Ascending aorta (tissue), 2 donors: ENCODE data around the gene TCAP. TPM values are rescaled to one million over a fixed set of nuclear protein-coding genes. Genes with fewer than 3 reads are reported as not detected.
A peak's percentile ranks its signal among the peaks of the same experiment; 100 is the strongest.

Experiments used
- DNase-seq, 2 donors: peaks; one replicate each; pipeline ENCODE4 v3.0.0-alpha.2; 2019; ENCODE audit warnings: low spot score in 2 of 2
- H3K27ac ChIP-seq, 2 donors: fragments of 200-600 bp; sonication (generic); one replicate each; pipeline ENCODE4 v1.5.1; 2016 to 2017; ENCODE audit warnings: mild to moderate bottlenecking in 1 of 2
- H3K27me3 ChIP-seq: fragments of 200-600 bp; sonication (generic); one replicate; pipeline ENCODE4 v1.5.1; 2017
- H3K36me3 ChIP-seq, 2 donors: fragments of 200-600 bp; sonication (generic); one replicate each; pipeline ENCODE4 v1.5.1; 2016
- H3K4me1 ChIP-seq, 2 donors: fragments of 200-600 bp; sonication (generic); one replicate each; pipeline ENCODE4 v1.5.1; 2016 to 2017; ENCODE audit warnings: mild to moderate bottlenecking in 1 of 2
- H3K4me3 ChIP-seq, 2 donors: fragments of 200-600 bp; sonication (generic); one replicate each; pipeline ENCODE4 v1.5.1; 2016 to 2017; ENCODE audit warnings: mild to moderate bottlenecking in 1 of 2
- H3K9me3 ChIP-seq, 2 donors: fragments of 200-600 bp; sonication (generic); one replicate each; pipeline ENCODE4 v1.5.1; 2016
- intact Hi-C: fragments of 100-400 bp; cut with DNase I; formaldehyde crosslinking; loops from one replicate; pipeline ENCODE4 v1.15.1; 2023
- total RNA-seq: library from RNA; depleted of rRNA; stranded (reverse); fragments of >200 nt; gene quantifications from one replicate; pipeline ENCODE4 v1.1.0, GENCODE V29; 2016
- TF ChIP-seq, protein P1 (sequence below), 3 experiments: fragments of 200-600 bp in 2 of 3; fragments of 450-650 bp in 1 of 3; sonication (generic) in 2 of 3; IDR thresholded peaks; one replicate each; pipeline ENCODE4 v1.5.1; 2016 to 2019; ENCODE audit warnings: antibody characterized with exemption in 3 of 3, mild to moderate bottlenecking in 1 of 3, moderate library complexity in 1 of 3

TCAP gene
- total RNA-seq, 1 donor from 2014 or later: not detected

- DNase-seq: no peak
- Histone ChIP-seq H3K36me3 (no peaks in the 10 kb centered on the region), H3K9me3 (no peaks in the 10 kb centered on the region), H3K27me3 (no peaks in the 10 kb centered on the region), H3K4me3 (peak overlapping the region in 1 of 2 donors; percentile 70), H3K27ac (no peak overlapping the region), H3K4me1 (peaks cover 0 to 2% of the 10 kb centered on the region in 2 donors)
- TF ChIP-seq, protein P1, sequence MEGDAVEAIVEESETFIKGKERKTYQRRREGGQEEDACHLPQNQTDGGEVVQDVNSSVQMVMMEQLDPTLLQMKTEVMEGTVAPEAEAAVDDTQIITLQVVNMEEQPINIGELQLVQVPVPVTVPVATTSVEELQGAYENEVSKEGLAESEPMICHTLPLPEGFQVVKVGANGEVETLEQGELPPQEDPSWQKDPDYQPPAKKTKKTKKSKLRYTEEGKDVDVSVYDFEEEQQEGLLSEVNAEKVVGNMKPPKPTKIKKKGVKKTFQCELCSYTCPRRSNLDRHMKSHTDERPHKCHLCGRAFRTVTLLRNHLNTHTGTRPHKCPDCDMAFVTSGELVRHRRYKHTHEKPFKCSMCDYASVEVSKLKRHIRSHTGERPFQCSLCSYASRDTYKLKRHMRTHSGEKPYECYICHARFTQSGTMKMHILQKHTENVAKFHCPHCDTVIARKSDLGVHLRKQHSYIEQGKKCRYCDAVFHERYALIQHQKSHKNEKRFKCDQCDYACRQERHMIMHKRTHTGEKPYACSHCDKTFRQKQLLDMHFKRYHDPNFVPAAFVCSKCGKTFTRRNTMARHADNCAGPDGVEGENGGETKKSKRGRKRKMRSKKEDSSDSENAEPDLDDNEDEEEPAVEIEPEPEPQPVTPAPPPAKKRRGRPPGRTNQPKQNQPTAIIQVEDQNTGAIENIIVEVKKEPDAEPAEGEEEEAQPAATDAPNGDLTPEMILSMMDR (IDR thresholded peaks at IDR 0.05): no peak
- intact Hi-C loops: no loop called here
Observed at GRCh38 chr17:39618956-39619785, 46.0 kb upstream of the TCAP start.

DNA sequence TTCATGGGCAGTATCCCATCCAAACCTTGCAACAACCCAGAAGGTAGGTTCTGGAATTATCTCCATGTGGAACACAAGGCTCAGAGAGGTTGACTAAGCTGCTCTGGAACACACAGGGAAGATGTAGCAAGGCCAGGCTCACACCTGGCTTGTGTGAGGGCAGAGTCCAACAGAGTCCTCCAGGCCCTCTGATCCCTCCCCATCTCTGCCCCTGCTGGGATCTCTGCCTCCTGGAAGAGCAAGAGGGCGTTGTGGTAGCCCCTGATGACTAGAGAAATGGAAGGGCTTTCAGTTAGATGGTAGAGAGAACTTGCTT, 45.4 kb upstream of the TCAP start:
- Histone ChIP-seq H3K36me3 (no peaks in the 10 kb centered on the region), H3K4me3 (no peak overlapping the region), H3K9me3 (no peaks in the 10 kb centered on the region), H3K27me3 (no peaks in the 10 kb centered on the region), H3K4me1 (peaks cover 0 to 2% of the 10 kb centered on the region in 2 donors), H3K27ac (no peak overlapping the region)
- TF ChIP-seq, protein P1 (IDR thresholded peaks at IDR 0.05): no peak
- intact Hi-C loops: no loop called here
- DNase-seq: no peak

- intact Hi-C loops: loop anchor here (1.0 kb wide), 3 partner anchors 51 to 133 kb away; partner anchors contain the start of gene MIEN1
- no peak overlapping the region for H3K4me3 ChIP-seq
- TF ChIP-seq, protein P1 (IDR thresholded peaks at IDR 0.05): peak; percentile 98 to 100 (median 100)
- no peaks in the 10 kb centered on the region for H3K36me3 ChIP-seq
- peaks cover 1 to 5% of the 10 kb centered on the region in 2 donors for H3K4me1 ChIP-seq
- no peak overlapping the region for H3K27ac ChIP-seq
- H3K9me3 ChIP-seq: no peaks in the 10 kb centered on the region
- H3K27me3 ChIP-seq: peaks cover 4% of the 10 kb centered on the region
- peak; percentile 53 to 93 for DNase-seq
Observed at GRCh38 chr17:39621523-39622379, 43.4 kb upstream of the TCAP start.

DNA sequence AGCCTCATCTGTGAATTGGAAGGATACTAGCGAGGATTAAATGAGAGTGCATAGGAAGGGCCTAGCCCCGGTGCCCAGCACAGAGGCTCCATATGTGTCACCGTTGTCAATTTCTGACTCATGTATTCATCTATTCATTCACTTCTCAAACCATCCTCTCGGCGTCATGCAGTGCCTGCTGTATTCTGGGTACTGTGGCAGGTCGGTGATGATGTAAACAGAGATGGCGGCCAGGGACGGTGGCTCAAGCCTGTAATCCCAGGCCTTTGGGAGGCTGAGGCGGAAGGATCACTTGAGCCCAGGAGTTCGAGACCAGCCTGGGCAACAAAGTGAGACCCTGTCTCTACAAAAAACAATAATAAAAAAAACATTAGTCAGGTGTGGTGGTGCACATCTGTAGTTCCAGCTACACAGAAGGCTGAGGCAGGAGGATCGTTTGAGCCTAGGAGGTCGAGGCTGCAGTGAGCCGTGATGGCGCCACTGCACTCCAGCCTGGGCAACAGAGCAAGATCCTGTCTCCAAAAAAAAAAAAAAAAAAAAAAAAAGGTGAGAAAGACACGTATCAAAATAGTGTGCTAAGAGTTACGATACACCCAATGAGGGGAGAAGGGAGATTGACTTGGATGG, 42.7 kb upstream of the TCAP start:
- no peaks in the 10 kb centered on the region for H3K36me3 ChIP-seq
- TF ChIP-seq, protein P1 (IDR thresholded peaks at IDR 0.05): no peak
- H3K4me3 ChIP-seq: no peak overlapping the region
- H3K9me3 ChIP-seq: no peaks in the 10 kb centered on the region
- peak in 1 of 2 donors; percentile 60 for DNase-seq
- H3K27me3 ChIP-seq: peaks cover 12% of the 10 kb centered on the region
- H3K4me1 ChIP-seq: peaks cover 7 to 13% of the 10 kb centered on the region in 2 donors
- intact Hi-C loops: loop anchor here (1.0 kb wide), 5 partner anchors 12 to 132 kb away; partner anchors contain the start of gene MIEN1
- no peak overlapping the region for H3K27ac ChIP-seq

- peak; percentile 42 to 91 for DNase-seq
- intact Hi-C loops: loop anchor here (1.0 kb wide), 2 partner anchors 11 to 75 kb away; no protein-coding TSS in a partner anchor
- no peaks in the 10 kb centered on the region for H3K36me3 ChIP-seq
- H3K4me1 ChIP-seq: peaks cover 7 to 13% of the 10 kb centered on the region in 2 donors
- H3K9me3 ChIP-seq: no peaks in the 10 kb centered on the region
- H3K4me3 ChIP-seq: no peak overlapping the region
- no peak overlapping the region for H3K27ac ChIP-seq
- TF ChIP-seq, protein P1 (IDR thresholded peaks at IDR 0.05): peak; percentile 80 to 95 (median 93)
- H3K27me3 ChIP-seq: peaks cover 13% of the 10 kb centered on the region
Observed at GRCh38 chr17:39623356-39623950, 41.7 kb upstream of the TCAP start.
